HepG2 (cell line): ENCODE results near the gene LSMEM2.

Source experiments
- CTCF ChIP-seq: sonication (generic); formaldehyde crosslinking; IDR thresholded peaks from 2 replicates; pipeline ENCODE4 v1.5.0; 2020; ENCODE audit warnings: mild to moderate bottlenecking, missing genetic modification reagents, moderate library complexity
- DR1 ChIP-seq: sonication (generic); formaldehyde crosslinking; IDR thresholded peaks from 2 replicates; pipeline ENCODE4 v1.8.0; 2021; ENCODE audit warnings: mild to moderate bottlenecking, missing genetic modification reagents, inconsistent platforms
- GABPA ChIP-seq, 2 experiments: IDR thresholded peaks; 2 replicates each; pipeline ENCODE4 v1.6.1; 2011 to 2016; ENCODE audit warnings: low read depth in 2 of 2, low read length in 1 of 2, missing biosample characterization in 1 of 2, missing genetic modification characterization in 1 of 2
- NCOA5 ChIP-seq: sonication (generic); formaldehyde crosslinking; IDR thresholded peaks from 2 replicates; pipeline ENCODE4 v1.4.0; 2020; ENCODE audit warnings: missing genetic modification reagents
- POLR2A ChIP-seq, 2 experiments: IDR thresholded peaks; 2 replicates each; pipeline ENCODE4 v1.6.1; 2011; ENCODE audit warnings: low read depth in 2 of 2, low read length in 2 of 2, mild to moderate bottlenecking in 1 of 2, moderate library complexity in 1 of 2; ENCODE audit not compliant: insufficient read depth in 1 of 2
- REPIN1 ChIP-seq: sonication (generic); formaldehyde crosslinking; IDR thresholded peaks from 2 replicates; pipeline ENCODE4 v1.8.0; 2022; ENCODE audit warnings: missing genetic modification reagents, low read depth, mild to moderate bottlenecking, borderline replicate concordance
- TFDP2 ChIP-seq: sonication (generic); formaldehyde crosslinking; IDR thresholded peaks from 2 replicates; pipeline ENCODE4 v1.4.0; 2020; ENCODE audit warnings: missing genetic modification reagents
- ZNF18 ChIP-seq: sonication (generic); formaldehyde crosslinking; IDR thresholded peaks from 2 replicates; pipeline ENCODE4 v1.8.0; 2022; ENCODE audit warnings: mild to moderate bottlenecking, missing genetic modification reagents; ENCODE audit not compliant: insufficient replicate concordance
- ZNF256 ChIP-seq: sonication (generic); formaldehyde crosslinking; conservative IDR thresholded peaks from 2 replicates; pipeline ENCODE4 v1.4.0; 2020; ENCODE audit warnings: missing genetic modification reagents

- TF ChIP-seq NCOA5 (no peak), CTCF (peak; percentile 82), TFDP2 (no peak), POLR2A (IDR thresholded peaks at IDR 0.05; ENCODE audit: insufficient read depth in 1 of 2, low read depth in 2 of 2, low read length in 2 of 2) (no peak), GABPA (IDR thresholded peaks at IDR 0.05; ENCODE audit: low read depth, low read length) (no peak), GABPA (CRISPR knock-in tag; IDR thresholded peaks at IDR 0.05; ENCODE audit: low read depth) (peak; percentile 53; the same call in 1 of the 2 replicates), DR1 (CRISPR knock-in tag) (no peak), ZNF18 (CRISPR knock-in tag) (no peak), REPIN1 (CRISPR knock-in tag) (no peak), ZNF256 (CRISPR knock-in tag) (no peak)
Measured at GRCh38 chr3:50256978-50257890, 21.7 kb upstream of the LSMEM2 start.
